HCT116 (cell line): ENCODE results near the gene ITGA11. TPM values are rescaled to one million over a fixed set of nuclear protein-coding genes. Genes with fewer than 3 reads are reported as not detected.

ENCODE experiments used
- ATAC-seq: fragments of 200-7000 bp; cut with Tn5 transposase; 2 replicates; pipeline ENCODE4 v1.9.1; 2020; ENCODE audit warnings: mild to moderate bottlenecking, moderate library complexity
- BruUV-seq: library from RNA; stranded (reverse); fragments of 400-500 nt; replicated peaks from 2 replicates; lab custom pipeline; 2021; lab: Mats Ljungman, UMichigan
- CTCF ChIA-PET: fragments of 300-600 bp; sonication (Branson Sonifier 250); formaldehyde crosslinking; loops from one replicate; lab custom pipeline; 2021; ENCODE audit warnings: antibody characterized with exemption; lab: Charles Lee
- POLR2A ChIA-PET: fragments of 300-600, 350-600 bp; sonication (Branson Sonifier 250); formaldehyde crosslinking; loops from one replicate; lab custom pipeline; 2021; ENCODE audit warnings: antibody characterized with exemption; lab: Charles Lee
- RAD21 ChIA-PET, 2 experiments: fragments of 300-600 bp; sonication (Branson Sonifier 250); formaldehyde crosslinking; loops; one replicate each; lab custom pipeline; 2023; ENCODE audit warnings: low total read pairs in 2 of 2; ENCODE audit not compliant: uncharacterized antibody in 2 of 2, unreplicated experiment in 2 of 2, low non-redundant PET in 1 of 2; lab: Charles Lee
- DNase-seq: peaks from one replicate; pipeline ENCODE4 v3.0.0-alpha.2; 2010; ENCODE audit warnings: low read depth, low spot score
- H2AFZ ChIP-seq: fragments of 200-600 bp; shearing (Covaris generic), sonication (generic); 2 replicates; pipeline ENCODE4 v1.6.1; 2017; ENCODE audit warnings: low read depth, mixed run types, mixed read lengths, antibody characterized with exemption, low read length; ENCODE audit not compliant: poor library complexity, severe bottlenecking
- H3K27ac ChIP-seq: 2 replicates; pipeline ENCODE4 v1.5.1; 2012; ENCODE audit warnings: low read depth, low read length
- H3K27me3 ChIP-seq: fragments of 200-600 bp; sonication (generic); 2 replicates; pipeline ENCODE4 v1.6.1; 2016; ENCODE audit warnings: mixed run types, low read length, mixed read lengths; ENCODE audit not compliant: insufficient read depth
- H3K36me3 ChIP-seq, 2 experiments: fragments of 200-500 bp in 1 of 2; fragments of 200-600 bp in 1 of 2; sonication (Bioruptor generic) in 1 of 2; sonication (generic) in 1 of 2; 2 replicates each; pipeline versions ENCODE4 v1.5.1 to v1.6.1; 2014 to 2016; ENCODE audit warnings: low read length in 2 of 2, inconsistent platforms in 1 of 2, mixed read lengths in 1 of 2, mixed run types in 1 of 2; ENCODE audit not compliant: insufficient read depth in 2 of 2, control insufficient read depth in 1 of 2
- H3K4me1 ChIP-seq, 2 experiments: fragments of 200-600 bp in 1 of 2; sonication (generic) in 1 of 2; 2 replicates each; pipeline versions ENCODE4 v1.5.1 to v1.6.1; 2012 to 2017; ENCODE audit warnings: low read length in 2 of 2, inconsistent platforms in 1 of 2, mild to moderate bottlenecking in 1 of 2, mixed read lengths in 1 of 2, mixed run types in 1 of 2, moderate library complexity in 1 of 2; ENCODE audit not compliant: insufficient read depth in 2 of 2, control insufficient read depth in 1 of 2
- H3K4me2 ChIP-seq: fragments of 200-600 bp; sonication (generic); 2 replicates; pipeline ENCODE4 v1.6.1; 2017; ENCODE audit warnings: mixed run types, low read length, mixed read lengths
- H3K4me3 ChIP-seq, 2 experiments: fragments of 200-600 bp in 1 of 2; sonication (generic) in 1 of 2; replicated peaks in 1 of 2; 2 replicates each; pipeline ENCODE4 v1.5.1; 2011 to 2016; ENCODE audit warnings: low read length in 2 of 2, control low read depth in 1 of 2, low read depth in 1 of 2, mild to moderate bottlenecking in 1 of 2, mixed read lengths in 1 of 2, mixed run types in 1 of 2
- H3K79me2 ChIP-seq: fragments of 200-600 bp; sonication (generic); 2 replicates; pipeline ENCODE4 v1.6.1; 2017; ENCODE audit warnings: mild to moderate bottlenecking, mixed run types, low read length, moderate library complexity, mixed read lengths; ENCODE audit not compliant: insufficient read depth
- H3K9ac ChIP-seq: fragments of 200-600 bp; sonication (generic); 2 replicates; pipeline ENCODE4 v1.6.1; 2016; ENCODE audit warnings: low read length, mixed read lengths
- H3K9me2 ChIP-seq: fragments of 200-600 bp; sonication (generic), shearing (Covaris generic); 2 replicates; pipeline ENCODE4 v1.6.1; 2017; ENCODE audit warnings: mixed run types, mild to moderate bottlenecking, moderate library complexity; ENCODE audit not compliant: insufficient read depth
- H3K9me3 ChIP-seq, 2 experiments: fragments of 200-500 bp in 1 of 2; fragments of 200-600 bp in 1 of 2; sonication (Bioruptor generic) in 1 of 2; sonication (generic) in 1 of 2; 2 replicates each; pipeline ENCODE4 v1.6.1; 2014 to 2017; ENCODE audit warnings: low read length in 2 of 2, mixed read lengths in 2 of 2, inconsistent platforms in 1 of 2, low read depth in 1 of 2, mild to moderate bottlenecking in 1 of 2, mixed run types in 1 of 2, moderate library complexity in 1 of 2; ENCODE audit not compliant: control insufficient read depth in 1 of 2, insufficient read depth in 1 of 2
- H4K20me1 ChIP-seq: fragments of 200-600 bp; sonication (generic), shearing (Covaris generic); 2 replicates; pipeline ENCODE4 v1.6.1; 2017; ENCODE audit warnings: mixed run types, mild to moderate bottlenecking, moderate library complexity; ENCODE audit not compliant: insufficient read depth
- EZH2 ChIP-seq: fragments of 200-600 bp; sonication (generic); IDR thresholded peaks from 2 replicates; pipeline ENCODE4 v1.6.1; 2017; ENCODE audit warnings: antibody characterized with exemption, mixed run types
- EZH2phosphoT487 ChIP-seq: fragments of 200-600 bp; IDR thresholded peaks from 2 replicates; pipeline ENCODE4 v1.6.1; 2018; ENCODE audit warnings: antibody characterized with exemption, borderline replicate concordance
- JUND ChIP-seq: IDR thresholded peaks from 2 replicates; pipeline ENCODE4 v1.6.1; 2012
- SIN3A ChIP-seq: IDR thresholded peaks from 2 replicates; pipeline ENCODE4 v1.6.1; 2012; ENCODE audit warnings: low read depth
- SP1 ChIP-seq: IDR thresholded peaks from 2 replicates; pipeline ENCODE4 v1.6.1; 2012; ENCODE audit warnings: low read depth
- SRF ChIP-seq: IDR thresholded peaks from 2 replicates; pipeline ENCODE4 v1.6.1; 2012; ENCODE audit warnings: low read depth
- TCF7L2 ChIP-seq: IDR thresholded peaks from 2 replicates; pipeline ENCODE4 v1.7.0; 2011; ENCODE audit warnings: borderline replicate concordance, inconsistent platforms; ENCODE audit not compliant: insufficient read depth, insufficient read length; ENCODE audit errors: extremely low read depth
- YY1 ChIP-seq: IDR thresholded peaks from 2 replicates; pipeline ENCODE4 v1.6.1; 2011; ENCODE audit warnings: low read length, low read depth, moderate library complexity, mild to moderate bottlenecking; ENCODE audit not compliant: insufficient replicate concordance; ENCODE audit errors: extremely low read depth
- ZFX ChIP-seq: fragments of 450-650 bp; IDR thresholded peaks from 2 replicates; pipeline ENCODE4 v1.6.1; 2017
- intact Hi-C: fragments of 100-400 bp; cut with micrococcal nuclease; formaldehyde crosslinking; loops from 2 replicates; pipeline ENCODE4 v1.10.0; 2022
- total RNA-seq: library from RNA; stranded (reverse); gene quantifications from one replicate; pipeline ENCODE4 v1.2.1, GENCODE V29; 2021; ENCODE audit not compliant: unreplicated experiment
- TF ChIP-seq, protein P1 (sequence below): IDR thresholded peaks from 2 replicates; pipeline ENCODE4 v1.6.1; 2012
- TF ChIP-seq, protein P2 (sequence below): IDR thresholded peaks from 2 replicates; pipeline ENCODE4 v1.6.1; 2012
- TF ChIP-seq, protein P3 (sequence below), 3 experiments: fragments of 200-600 bp in 1 of 3; sonication (generic) in 1 of 3; IDR thresholded peaks in 2 of 3; conservative IDR thresholded peaks in 1 of 3; 2 replicates each; pipeline ENCODE4 v1.5.1; 2012 to 2017; ENCODE audit warnings: low read depth in 2 of 3, low read length in 2 of 3, antibody characterized with exemption in 1 of 3, borderline replicate concordance in 1 of 3, control low read depth in 1 of 3, mild to moderate bottlenecking in 1 of 3, mixed read lengths in 1 of 3, mixed run types in 1 of 3, moderate library complexity in 1 of 3; ENCODE audit not compliant: insufficient read depth in 1 of 3

Gene ITGA11
- total RNA-seq, 1 experiment from 2014 or later, result not detected

DNA sequence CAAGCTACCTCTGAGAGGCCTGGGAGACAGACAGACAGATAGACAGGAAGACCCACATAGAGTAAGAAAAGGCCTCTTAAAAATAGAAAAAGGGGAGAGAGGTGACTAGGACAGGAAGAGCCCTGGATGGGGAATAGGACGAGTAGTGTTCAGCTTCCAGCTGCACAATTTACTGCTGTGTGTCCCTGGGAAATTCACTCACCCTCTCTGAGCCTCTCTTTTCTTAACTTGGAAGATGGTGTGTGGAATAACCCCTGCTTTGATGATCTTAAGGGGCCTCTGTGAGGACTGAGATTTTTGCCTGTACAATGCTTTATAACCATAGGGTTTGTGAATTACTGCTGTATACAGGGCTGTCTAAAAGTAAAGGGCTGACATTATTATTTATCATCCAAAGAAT lies 116.9 kb downstream of the ITGA11 start:
- H2AFZ ChIP-seq, result no peak overlapping the region
- no peaks in the 10 kb centered on the region for H4K20me1 ChIP-seq
- H3K9ac ChIP-seq, result no peak overlapping the region
- H3K9me3 ChIP-seq, result no peaks in the 10 kb centered on the region
- ChIA-PET CTCF (interaction anchor here (3.4 kb wide), 1 partner anchor 9 kb away, joined by 17 read pairs; no protein-coding TSS in a partner anchor), POLR2A (no interaction called here), RAD21 (no interaction called here)
- no peak overlapping the region for H3K4me2 ChIP-seq
- TF ChIP-seq JUND (no peak), EZH2phosphoT487 (no peak), SRF (no peak), YY1 (no peak)
- TF ChIP-seq, protein P1, sequence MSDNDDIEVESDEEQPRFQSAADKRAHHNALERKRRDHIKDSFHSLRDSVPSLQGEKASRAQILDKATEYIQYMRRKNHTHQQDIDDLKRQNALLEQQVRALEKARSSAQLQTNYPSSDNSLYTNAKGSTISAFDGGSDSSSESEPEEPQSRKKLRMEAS, result no peak
- TF ChIP-seq, protein P2, sequence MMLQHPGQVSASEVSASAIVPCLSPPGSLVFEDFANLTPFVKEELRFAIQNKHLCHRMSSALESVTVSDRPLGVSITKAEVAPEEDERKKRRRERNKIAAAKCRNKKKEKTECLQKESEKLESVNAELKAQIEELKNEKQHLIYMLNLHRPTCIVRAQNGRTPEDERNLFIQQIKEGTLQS, result no peak
- H3K79me2 ChIP-seq, result no peaks in the 10 kb centered on the region
- H3K4me3 ChIP-seq, result no peak overlapping the region
- ATAC-seq, result no peak
- intact Hi-C loops, result no loop called here
- DNase-seq, result no peak
- H3K27ac ChIP-seq, result no peak overlapping the region
- H3K4me1 ChIP-seq, result no peaks in the 10 kb centered on the region
- no TSS peak for BruUV-seq
- H3K36me3 ChIP-seq, result no peaks in the 10 kb centered on the region
- no peaks in the 10 kb centered on the region for H3K27me3 ChIP-seq
- no peaks in the 10 kb centered on the region for H3K9me2 ChIP-seq

DNA sequence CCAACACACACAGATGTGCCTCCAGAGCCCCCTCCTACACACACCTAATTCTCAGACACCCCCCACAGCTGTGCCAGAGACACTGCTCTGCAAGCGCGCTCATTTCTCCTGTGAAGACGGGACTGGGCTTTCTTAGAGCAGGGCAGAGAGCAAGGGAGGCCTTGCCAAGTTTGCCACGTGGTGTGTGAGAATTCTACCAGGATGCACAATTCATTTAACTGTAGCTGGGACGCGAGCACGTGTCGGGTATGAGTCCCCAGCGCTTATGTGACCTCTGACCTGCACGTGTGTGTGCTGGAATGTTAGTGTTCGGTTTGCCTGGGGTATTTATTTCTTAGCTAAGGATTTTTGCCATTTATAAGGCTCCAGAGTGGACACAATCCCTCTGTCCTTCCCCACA lies 117.4 kb downstream of the ITGA11 start:
- Histone ChIP-seq H4K20me1 (no peaks in the 10 kb centered on the region), H3K9me3 (no peaks in the 10 kb centered on the region), H3K9ac (no peak overlapping the region), H3K36me3 (no peaks in the 10 kb centered on the region), H3K27ac (no peak overlapping the region), H2AFZ (no peak overlapping the region), H3K4me1 (no peaks in the 10 kb centered on the region), H3K9me2 (no peaks in the 10 kb centered on the region), H3K4me2 (no peak overlapping the region), H3K4me3 (no peak overlapping the region), H3K79me2 (no peaks in the 10 kb centered on the region), H3K27me3 (no peaks in the 10 kb centered on the region)
- BruUV-seq, result no TSS peak
- TF ChIP-seq SIN3A, result no peak
- no peak for TF ChIP-seq JUND
- TF ChIP-seq TCF7L2, result no peak
- no peak for TF ChIP-seq ZFX
- TF ChIP-seq, protein P3, sequence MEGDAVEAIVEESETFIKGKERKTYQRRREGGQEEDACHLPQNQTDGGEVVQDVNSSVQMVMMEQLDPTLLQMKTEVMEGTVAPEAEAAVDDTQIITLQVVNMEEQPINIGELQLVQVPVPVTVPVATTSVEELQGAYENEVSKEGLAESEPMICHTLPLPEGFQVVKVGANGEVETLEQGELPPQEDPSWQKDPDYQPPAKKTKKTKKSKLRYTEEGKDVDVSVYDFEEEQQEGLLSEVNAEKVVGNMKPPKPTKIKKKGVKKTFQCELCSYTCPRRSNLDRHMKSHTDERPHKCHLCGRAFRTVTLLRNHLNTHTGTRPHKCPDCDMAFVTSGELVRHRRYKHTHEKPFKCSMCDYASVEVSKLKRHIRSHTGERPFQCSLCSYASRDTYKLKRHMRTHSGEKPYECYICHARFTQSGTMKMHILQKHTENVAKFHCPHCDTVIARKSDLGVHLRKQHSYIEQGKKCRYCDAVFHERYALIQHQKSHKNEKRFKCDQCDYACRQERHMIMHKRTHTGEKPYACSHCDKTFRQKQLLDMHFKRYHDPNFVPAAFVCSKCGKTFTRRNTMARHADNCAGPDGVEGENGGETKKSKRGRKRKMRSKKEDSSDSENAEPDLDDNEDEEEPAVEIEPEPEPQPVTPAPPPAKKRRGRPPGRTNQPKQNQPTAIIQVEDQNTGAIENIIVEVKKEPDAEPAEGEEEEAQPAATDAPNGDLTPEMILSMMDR (IDR thresholded peaks at IDR 0.05 in 2 of 3, conservative IDR thresholded peaks at IDR 0.05 in 1 of 3; ENCODE audit: borderline replicate concordance in 1 of 3, insufficient read depth in 1 of 3, low read depth in 2 of 3, low read length in 2 of 3), result no peak
- no peak for TF ChIP-seq SP1
- TF ChIP-seq EZH2, result no peak
- TF ChIP-seq, protein P1, result no peak
- DNase-seq, result no peak
- ChIA-PET RAD21 (no interaction called here), POLR2A (no interaction called here), CTCF (interaction anchor here (3.4 kb wide), 1 partner anchor 8 kb away, joined by 17 read pairs; no protein-coding TSS in a partner anchor)
- ATAC-seq, result no peak
- intact Hi-C loops, result no loop called here
